GM12892 (cell line): Measurements from ENCODE around the gene F9. TPM values are rescaled to one million over a fixed set of nuclear protein-coding genes. Genes with fewer than 3 reads are reported as not detected.
"Not testable (repeated sequence)": the region's sequence is repeated elsewhere in the genome, so short reads cannot be mapped to it uniquely, and the experiment has no call there.

ENCODE experiments used
- DNase-seq: peaks from one replicate; pipeline ENCODE4 v3.0.0; 2011; ENCODE audit not compliant: insufficient read length
- FAIRE-seq: peaks from 2 replicates; lab custom pipeline; 2011; peaks lifted over from hg19 to GRCh38; lab: Jason Lieb, UNC
- POLR2A ChIP-seq: IDR thresholded peaks from 2 replicates; pipeline ENCODE4 v1.6.1; 2011; ENCODE audit warnings: low read depth, low read length, control low read depth
- POLR2AphosphoS5 ChIP-seq: IDR thresholded peaks from 2 replicates; pipeline ENCODE4 v1.6.1; 2011; ENCODE audit warnings: low read depth, low read length, control low read depth
- TAF1 ChIP-seq: IDR thresholded peaks from 2 replicates; pipeline ENCODE4 v1.6.1; 2011; ENCODE audit warnings: low read depth, mild to moderate bottlenecking, control low read depth, low read length, borderline replicate concordance
- polyA plus RNA-seq: library from polyadenylated mRNA; unstranded; fragments of >200 nt; gene quantifications from one replicate; pipeline ENCODE4 v1.2.1, GENCODE V29; 2012; ENCODE audit warnings: missing spikeins, inconsistent platforms; ENCODE audit not compliant: missing spikeins

F9 gene
- polyA plus RNA-seq: not detected

- FAIRE-seq (no peak), DNase-seq (no peak)
- TF ChIP-seq POLR2A (no peak), POLR2AphosphoS5 (no peak), TAF1 (no peak)
These were observed at the start of gene F9 for GRCh38 chrX:139530550-139530949. F9 (plus strand) TSS chrX:139530739; CDS start chrX:139530765, 26 bp downstream.

- FAIRE-seq (no peak), DNase-seq (no peak)
- no peak for TF ChIP-seq POLR2A
- no peak for TF ChIP-seq TAF1
- no peak for TF ChIP-seq POLR2AphosphoS5
These were observed 46.8 kb upstream of the F9 start for GRCh38 chrX:139483699-139484098.

GRCh38 chrX:139484591-139484990 is 45.9 kb upstream of the F9 start:
- no peak for TF ChIP-seq POLR2AphosphoS5
- TF ChIP-seq TAF1: no peak
- TF ChIP-seq POLR2A: no peak
- DNase-seq: no peak
- FAIRE-seq: no peak

GRCh38 chrX:139495324-139495723 is 35.2 kb upstream of the F9 start:
- DNase-seq: no peak
- no peak for FAIRE-seq
- TF ChIP-seq POLR2A (no peak), TAF1 (no peak), POLR2AphosphoS5 (no peak)

- DNase-seq (no peak), FAIRE-seq (peak; percentile 24)
- TF ChIP-seq POLR2A: no peak
- no peak for TF ChIP-seq POLR2AphosphoS5
- TF ChIP-seq TAF1: no peak
These were observed 24.2 kb upstream of the F9 start for GRCh38 chrX:139506333-139506732.

- DNase-seq (no peak), FAIRE-seq (no peak)
- TF ChIP-seq POLR2A (no peak), POLR2AphosphoS5 (no peak), TAF1 (no peak)
These were observed 22.4 kb upstream of the F9 start for GRCh38 chrX:139508099-139508498.

- FAIRE-seq (no peak), DNase-seq (no peak)
- no peak for TF ChIP-seq POLR2AphosphoS5
- TF ChIP-seq POLR2A: no peak
- TF ChIP-seq TAF1: no peak
These were observed 12.1 kb upstream of the F9 start for GRCh38 chrX:139518475-139518874.

GRCh38 chrX:139528829-139529228 is 1.7 kb upstream of the F9 start:
- FAIRE-seq, DNase-seq: not testable (repeated sequence)

GRCh38 chrX:139532834-139533233 is 2.3 kb downstream of the F9 start:
- FAIRE-seq: no peak
- no peak for DNase-seq
- TF ChIP-seq TAF1: no peak
- no peak for TF ChIP-seq POLR2A
- TF ChIP-seq POLR2AphosphoS5: no peak

GRCh38 chrX:139533444-139533843 is 2.9 kb downstream of the F9 start:
- no peak for DNase-seq
- no peak for FAIRE-seq

GRCh38 chrX:139538907-139539790 is 8.6 kb downstream of the F9 start:
- no peak for FAIRE-seq
- DNase-seq: no peak
- no peak for TF ChIP-seq POLR2AphosphoS5

More at GRCh38 chrX:139533444-139533843, 2.9 kb downstream of the F9 start:
- TF ChIP-seq POLR2A (no peak), TAF1 (no peak)

GRCh38 chrX:139542652-139543051 is 12.1 kb downstream of the F9 start:
- no peak for TF ChIP-seq TAF1
- TF ChIP-seq POLR2A: no peak
- TF ChIP-seq POLR2AphosphoS5: no peak
- FAIRE-seq: no peak

GRCh38 chrX:139543920-139544319 is 13.4 kb downstream of the F9 start:
- FAIRE-seq (no peak), DNase-seq (no peak)
- TF ChIP-seq POLR2A: no peak

More at GRCh38 chrX:139542652-139543051, 12.1 kb downstream of the F9 start:
- no peak for DNase-seq
